RWPE1 (cell line): ENCODE results near the gene PLIN4.
"Not testable (repeated sequence)": the region's sequence is repeated elsewhere in the genome, so short reads cannot be mapped to it uniquely, and the experiment has no call there.

Experiments used
- CTCF ChIA-PET: fragments of 350-600 bp; sonication (Branson Sonifier 250); formaldehyde crosslinking; extraction: SDS; loops from one replicate; lab custom pipeline; 2021; lab: Yijun Ruan, JAX
- POLR2A ChIA-PET: fragments of 400-600 bp; formaldehyde crosslinking; extraction: SDS; loops from one replicate; lab custom pipeline; 2020; ENCODE audit warnings: antibody characterized with exemption; ENCODE audit not compliant: low non-redundant PET; lab: Yijun Ruan, JAX
- DNase-seq: peaks from one replicate; pipeline ENCODE4 v3.0.0; 2012; ENCODE audit warnings: low spot score
- H3K27ac ChIP-seq: fragments of 450-650 bp; 2 replicates; pipeline ENCODE4 v1.5.1; 2017
- TF ChIP-seq, protein P1 (sequence below): fragments of 450-650 bp; conservative IDR thresholded peaks from 2 replicates; pipeline ENCODE4 v1.5.1; 2017; ENCODE audit warnings: low read depth, mild to moderate bottlenecking

PLIN4 gene, protein sequence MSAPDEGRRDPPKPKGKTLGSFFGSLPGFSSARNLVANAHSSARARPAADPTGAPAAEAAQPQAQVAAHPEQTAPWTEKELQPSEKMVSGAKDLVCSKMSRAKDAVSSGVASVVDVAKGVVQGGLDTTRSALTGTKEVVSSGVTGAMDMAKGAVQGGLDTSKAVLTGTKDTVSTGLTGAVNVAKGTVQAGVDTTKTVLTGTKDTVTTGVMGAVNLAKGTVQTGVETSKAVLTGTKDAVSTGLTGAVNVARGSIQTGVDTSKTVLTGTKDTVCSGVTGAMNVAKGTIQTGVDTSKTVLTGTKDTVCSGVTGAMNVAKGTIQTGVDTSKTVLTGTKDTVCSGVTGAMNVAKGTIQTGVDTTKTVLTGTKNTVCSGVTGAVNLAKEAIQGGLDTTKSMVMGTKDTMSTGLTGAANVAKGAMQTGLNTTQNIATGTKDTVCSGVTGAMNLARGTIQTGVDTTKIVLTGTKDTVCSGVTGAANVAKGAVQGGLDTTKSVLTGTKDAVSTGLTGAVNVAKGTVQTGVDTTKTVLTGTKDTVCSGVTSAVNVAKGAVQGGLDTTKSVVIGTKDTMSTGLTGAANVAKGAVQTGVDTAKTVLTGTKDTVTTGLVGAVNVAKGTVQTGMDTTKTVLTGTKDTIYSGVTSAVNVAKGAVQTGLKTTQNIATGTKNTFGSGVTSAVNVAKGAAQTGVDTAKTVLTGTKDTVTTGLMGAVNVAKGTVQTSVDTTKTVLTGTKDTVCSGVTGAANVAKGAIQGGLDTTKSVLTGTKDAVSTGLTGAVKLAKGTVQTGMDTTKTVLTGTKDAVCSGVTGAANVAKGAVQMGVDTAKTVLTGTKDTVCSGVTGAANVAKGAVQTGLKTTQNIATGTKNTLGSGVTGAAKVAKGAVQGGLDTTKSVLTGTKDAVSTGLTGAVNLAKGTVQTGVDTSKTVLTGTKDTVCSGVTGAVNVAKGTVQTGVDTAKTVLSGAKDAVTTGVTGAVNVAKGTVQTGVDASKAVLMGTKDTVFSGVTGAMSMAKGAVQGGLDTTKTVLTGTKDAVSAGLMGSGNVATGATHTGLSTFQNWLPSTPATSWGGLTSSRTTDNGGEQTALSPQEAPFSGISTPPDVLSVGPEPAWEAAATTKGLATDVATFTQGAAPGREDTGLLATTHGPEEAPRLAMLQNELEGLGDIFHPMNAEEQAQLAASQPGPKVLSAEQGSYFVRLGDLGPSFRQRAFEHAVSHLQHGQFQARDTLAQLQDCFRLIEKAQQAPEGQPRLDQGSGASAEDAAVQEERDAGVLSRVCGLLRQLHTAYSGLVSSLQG (N-terminal part only)

DNA sequence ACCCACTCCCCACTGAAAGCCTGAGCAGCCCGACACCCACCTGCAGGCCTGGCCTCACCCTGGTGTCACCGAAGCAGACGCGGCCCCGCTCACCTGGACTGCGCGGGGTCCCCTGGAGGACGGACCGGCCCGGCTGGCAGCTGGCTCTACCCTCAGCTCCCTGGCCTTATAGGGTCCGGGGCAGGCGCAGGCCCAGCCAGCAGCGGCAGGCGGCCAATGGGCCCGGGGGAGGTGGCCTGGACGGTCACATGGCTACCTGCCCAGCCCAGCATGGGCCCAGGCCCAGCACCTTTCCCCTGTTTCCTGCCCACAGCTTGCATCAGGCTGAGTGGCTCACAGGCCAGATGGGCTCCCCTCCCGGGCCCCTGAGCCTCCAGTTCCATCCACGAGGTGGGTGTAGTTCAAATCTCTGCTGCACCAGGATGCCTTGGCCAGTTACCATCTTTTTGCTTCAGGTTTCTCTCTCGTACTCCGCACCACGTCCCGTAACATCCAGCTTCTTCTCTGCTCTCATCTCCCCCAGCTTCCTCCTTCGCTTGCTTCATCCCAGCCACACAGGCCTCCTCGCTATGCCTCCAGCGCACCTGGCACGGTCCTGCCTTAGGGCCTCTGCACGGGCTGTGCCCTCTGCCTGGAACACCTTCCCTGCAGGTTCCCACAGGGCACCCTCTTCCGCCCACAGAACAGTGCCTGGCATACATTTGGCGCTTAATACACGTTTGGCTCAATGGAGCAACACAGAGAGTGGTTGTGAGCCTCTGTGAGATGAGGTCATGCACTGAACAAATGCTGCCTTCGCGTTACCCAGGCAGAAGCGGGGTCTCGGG is at the start of gene PLIN4:
Gene PLIN4, minus strand, starts transcription at position 142 of the 827 bp plus-strand sequence. CDS start 214 bp downstream, outside the sequence.
- no peak for DNase-seq
- ChIA-PET CTCF (interaction anchor here (0.5 to 0.6 kb wide), 2 partner anchors 123 to 1469 kb away, joined by 3 to 6 read pairs; no protein-coding TSS in a partner anchor), POLR2A (no interaction called here)
- TF ChIP-seq, protein P1, sequence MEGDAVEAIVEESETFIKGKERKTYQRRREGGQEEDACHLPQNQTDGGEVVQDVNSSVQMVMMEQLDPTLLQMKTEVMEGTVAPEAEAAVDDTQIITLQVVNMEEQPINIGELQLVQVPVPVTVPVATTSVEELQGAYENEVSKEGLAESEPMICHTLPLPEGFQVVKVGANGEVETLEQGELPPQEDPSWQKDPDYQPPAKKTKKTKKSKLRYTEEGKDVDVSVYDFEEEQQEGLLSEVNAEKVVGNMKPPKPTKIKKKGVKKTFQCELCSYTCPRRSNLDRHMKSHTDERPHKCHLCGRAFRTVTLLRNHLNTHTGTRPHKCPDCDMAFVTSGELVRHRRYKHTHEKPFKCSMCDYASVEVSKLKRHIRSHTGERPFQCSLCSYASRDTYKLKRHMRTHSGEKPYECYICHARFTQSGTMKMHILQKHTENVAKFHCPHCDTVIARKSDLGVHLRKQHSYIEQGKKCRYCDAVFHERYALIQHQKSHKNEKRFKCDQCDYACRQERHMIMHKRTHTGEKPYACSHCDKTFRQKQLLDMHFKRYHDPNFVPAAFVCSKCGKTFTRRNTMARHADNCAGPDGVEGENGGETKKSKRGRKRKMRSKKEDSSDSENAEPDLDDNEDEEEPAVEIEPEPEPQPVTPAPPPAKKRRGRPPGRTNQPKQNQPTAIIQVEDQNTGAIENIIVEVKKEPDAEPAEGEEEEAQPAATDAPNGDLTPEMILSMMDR: no peak
- peak within 1 kb of the TSS; percentile 93 for H3K27ac ChIP-seq

DNA sequence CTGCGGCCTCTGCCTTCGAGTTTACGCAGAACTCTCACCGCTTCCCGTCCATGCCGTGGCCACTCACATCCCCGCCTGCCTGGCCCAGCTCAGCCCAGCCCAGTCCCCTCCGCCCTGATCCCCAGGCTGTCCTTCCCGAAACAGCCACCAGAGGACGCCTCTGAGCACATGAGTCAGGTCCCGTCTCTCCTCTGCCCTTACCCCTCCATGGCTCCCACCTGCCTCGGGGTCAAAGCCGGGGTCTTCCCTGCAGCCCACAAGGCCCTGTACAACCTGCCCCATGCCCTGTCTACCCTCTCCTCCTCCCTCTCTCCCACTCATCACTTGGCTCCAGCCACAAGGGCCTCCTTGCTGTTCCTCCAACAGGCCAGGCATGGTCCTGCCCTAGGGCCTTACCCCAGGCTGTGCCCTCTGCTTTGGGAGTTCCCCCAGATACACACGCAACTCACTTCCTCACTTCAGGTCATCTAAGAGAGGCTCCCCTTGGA is 49.3 kb upstream of the PLIN4 start:
- POLR2A ChIA-PET: no interaction called here
- no peak for DNase-seq
- H3K27ac ChIP-seq: peak overlapping the region; percentile 9; the same call in 1 of the 2 replicates
- TF ChIP-seq, protein P1: peak; percentile 83
- CTCF ChIA-PET: interaction anchor here (0.7 to 4.7 kb wide), 8 partner anchors 8 to 93 kb away, joined by 3 to 36 read pairs (median 4); partner anchors contain the start of gene TNFAIP8L1

DNA sequence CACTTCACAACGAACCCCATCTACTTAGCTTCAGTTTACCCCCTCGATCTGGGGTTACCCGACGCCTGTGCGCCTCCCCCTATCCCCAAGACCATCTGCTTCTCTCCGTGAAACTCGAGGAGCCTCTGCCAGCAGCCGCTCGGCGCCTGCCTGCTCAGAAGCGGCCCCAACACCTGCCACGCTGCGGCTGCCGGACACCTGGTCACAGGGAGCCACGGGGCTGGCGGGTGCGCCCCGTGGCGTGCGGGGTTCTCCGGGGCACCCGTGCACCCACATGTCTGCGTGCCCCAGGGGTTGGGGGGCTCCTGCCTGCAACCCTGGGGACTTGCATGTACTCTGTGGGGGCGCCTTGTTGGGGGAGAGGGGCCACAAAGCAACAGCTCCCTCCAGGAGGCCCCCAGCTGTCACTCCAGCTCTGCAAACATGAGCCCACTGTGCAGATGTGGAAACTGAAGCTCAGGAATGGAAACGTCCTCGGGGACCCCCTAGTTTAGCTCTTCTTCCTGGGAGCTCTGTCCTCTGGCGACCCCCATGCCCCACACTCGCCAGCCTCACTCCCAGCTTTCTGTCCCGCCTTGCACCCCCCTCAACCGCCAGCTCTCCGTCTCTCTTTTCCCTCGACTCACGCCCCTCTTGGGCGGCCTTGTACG is 48.2 kb upstream of the PLIN4 start:
- ChIA-PET POLR2A (no interaction called here), CTCF (interaction anchor here (0.6 to 4.7 kb wide), 6 partner anchors 11 to 70 kb away, joined by 3 to 36 read pairs (median 5); no protein-coding TSS in a partner anchor)
- no peak for DNase-seq
- TF ChIP-seq, protein P1: no peak
- H3K27ac ChIP-seq: no peak overlapping the region

DNA sequence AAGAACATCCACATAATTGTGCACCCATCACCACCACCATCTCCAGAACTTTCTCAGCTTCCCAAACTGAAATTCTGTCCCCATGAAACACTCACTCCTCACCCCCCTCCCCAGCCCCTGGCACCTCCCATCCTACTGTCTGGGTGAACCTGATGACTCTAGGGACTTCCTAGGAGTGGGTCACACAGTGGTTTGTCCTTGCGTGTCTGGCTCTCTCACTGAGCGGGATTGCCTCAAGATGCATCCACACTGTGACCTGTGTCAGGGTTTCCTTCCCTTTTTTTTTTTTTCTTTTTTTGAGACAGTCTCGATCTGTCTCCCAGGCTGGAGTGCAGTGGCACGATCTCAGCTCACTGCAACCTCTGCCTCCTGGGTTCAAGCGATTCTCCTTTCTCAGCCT is 45.3 kb upstream of the PLIN4 start:
- H3K27ac ChIP-seq, DNase-seq, CTCF ChIA-PET, POLR2A ChIA-PET: not testable (repeated sequence)

DNA sequence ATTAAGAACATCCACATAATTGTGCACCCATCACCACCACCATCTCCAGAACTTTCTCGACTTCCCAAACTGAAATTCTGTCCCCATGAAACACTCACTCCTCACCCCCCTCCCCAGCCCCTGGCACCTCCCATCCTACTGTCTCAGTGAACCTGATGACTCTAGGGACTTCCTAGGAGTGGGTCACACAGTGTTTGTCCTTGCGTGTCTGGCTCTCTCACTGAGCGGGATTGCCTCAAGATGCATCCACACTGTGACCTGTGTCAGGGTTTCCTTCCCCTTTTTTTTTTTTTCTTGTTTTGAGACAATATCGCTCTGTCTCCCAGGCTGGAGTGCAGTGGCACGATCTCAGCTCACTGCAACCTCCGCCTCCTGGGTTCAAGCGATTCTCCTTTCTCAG is 43.8 kb upstream of the PLIN4 start:
- POLR2A ChIA-PET, CTCF ChIA-PET, H3K27ac ChIP-seq, DNase-seq: not testable (repeated sequence)

DNA sequence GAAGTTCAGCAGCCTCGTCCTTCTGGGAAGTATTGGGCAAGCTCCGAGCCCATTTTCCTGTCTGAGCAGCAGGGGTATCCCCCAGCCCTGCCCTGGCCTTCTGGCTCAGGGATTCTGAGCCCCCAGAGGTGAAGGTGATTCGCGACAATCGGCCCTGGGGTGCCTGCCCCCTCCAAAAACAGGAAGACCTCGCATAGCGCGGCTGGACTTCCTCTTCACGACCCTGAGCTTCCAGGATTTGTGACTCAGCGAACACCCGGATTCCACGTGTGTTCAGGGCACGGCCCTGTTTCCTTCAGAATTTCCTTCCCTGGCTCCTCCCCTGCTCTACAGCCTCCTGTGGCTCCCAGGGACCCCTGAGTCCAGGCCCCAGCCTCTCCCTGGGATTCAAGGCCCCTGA is 41.3 kb upstream of the PLIN4 start, which contains the start of gene SEMA6B:
Gene SEMA6B, minus strand, starts transcription at position 116 of the 400 bp plus-strand sequence. CDS start 1,227 bp downstream, outside the sequence.
- no peak for DNase-seq
- TF ChIP-seq, protein P1: no peak
- ChIA-PET CTCF (interaction anchor here (0.9 to 1.9 kb wide), 4 partner anchors 12 to 77 kb away, joined by 5 to 14 read pairs (median 10); no protein-coding TSS in a partner anchor), POLR2A (no interaction called here)
- no peak within 1 kb of the TSS for H3K27ac ChIP-seq
